Stimulated activated CD4-positive, alpha-beta T cell treated with anti-CD3 and anti-CD28 coated beads, Interleukin-15, amount 100 ng/mL, for 1 hour (primary cell): ENCODE data around the gene CRADD.
"Not testable (repeated sequence)": the region's sequence is repeated elsewhere in the genome, so short reads cannot be mapped to it uniquely, and the experiment has no call there.

Source experiments
- DNase-seq, 2 donors: peaks; one replicate each; pipeline ENCODE4 v3.0.0-alpha.2; 2020; ENCODE audit warnings: low read depth in 1 of 2, low spot score in 1 of 2

The CRADD gene

DNA sequence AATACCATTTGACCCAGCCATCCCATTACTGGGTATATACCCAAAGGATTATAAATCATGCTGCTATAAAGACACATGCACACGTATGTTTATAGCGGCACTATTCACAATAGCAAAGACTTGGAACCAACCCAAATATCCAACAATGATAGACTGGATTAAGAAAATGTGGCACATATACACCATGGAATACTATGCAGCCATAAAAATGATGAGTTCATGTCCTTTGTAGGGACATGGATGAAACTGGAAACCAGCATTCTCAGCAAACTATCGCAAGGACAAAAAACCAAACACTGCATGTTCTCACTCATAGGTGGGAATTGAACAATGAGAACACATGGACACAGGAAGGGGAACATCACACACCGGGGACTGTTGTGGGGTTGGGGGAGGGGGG lies 104.8 kb downstream of the CRADD start:
- not testable (repeated sequence) for DNase-seq

DNA sequence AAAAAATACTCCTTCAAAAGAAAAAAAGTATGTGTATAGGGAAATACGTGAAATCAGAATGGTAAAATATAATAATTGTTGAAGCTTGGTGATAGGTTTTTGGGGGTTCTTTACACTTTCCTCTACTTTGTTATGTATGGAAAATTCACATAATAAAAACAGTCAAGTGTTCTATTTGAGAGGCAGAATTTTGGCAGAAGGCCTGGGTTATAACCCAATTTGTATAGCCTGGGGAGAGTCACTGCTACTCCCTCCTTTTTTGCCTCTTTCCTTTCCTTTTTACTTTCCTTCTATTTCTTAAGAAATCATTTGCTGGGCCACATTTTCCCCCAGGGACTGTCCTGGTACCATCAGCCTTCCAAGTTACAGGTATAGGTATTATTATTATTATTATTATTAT lies 105.7 kb downstream of the CRADD start:
- DNase-seq: no peak

DNA sequence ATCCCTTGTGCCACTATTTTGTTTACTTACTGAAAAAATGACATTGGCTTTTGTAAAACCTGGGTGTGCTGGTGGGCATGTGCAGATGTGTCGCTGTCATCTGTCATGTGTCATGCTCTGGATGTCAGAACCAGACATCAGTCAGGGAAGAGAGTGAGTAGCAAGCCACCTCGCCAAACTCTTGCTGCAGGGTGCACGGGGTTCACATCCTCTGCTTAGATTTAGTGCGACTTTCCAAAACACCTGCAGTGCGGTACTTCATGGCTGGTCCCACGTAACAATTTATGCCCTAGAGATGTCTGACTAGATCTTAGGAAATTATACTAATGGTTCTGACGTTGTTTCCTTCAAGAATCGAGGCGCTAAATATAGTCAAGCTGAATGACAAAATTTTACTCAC lies 106.7 kb downstream of the CRADD start:
- DNase-seq: no peak

DNA sequence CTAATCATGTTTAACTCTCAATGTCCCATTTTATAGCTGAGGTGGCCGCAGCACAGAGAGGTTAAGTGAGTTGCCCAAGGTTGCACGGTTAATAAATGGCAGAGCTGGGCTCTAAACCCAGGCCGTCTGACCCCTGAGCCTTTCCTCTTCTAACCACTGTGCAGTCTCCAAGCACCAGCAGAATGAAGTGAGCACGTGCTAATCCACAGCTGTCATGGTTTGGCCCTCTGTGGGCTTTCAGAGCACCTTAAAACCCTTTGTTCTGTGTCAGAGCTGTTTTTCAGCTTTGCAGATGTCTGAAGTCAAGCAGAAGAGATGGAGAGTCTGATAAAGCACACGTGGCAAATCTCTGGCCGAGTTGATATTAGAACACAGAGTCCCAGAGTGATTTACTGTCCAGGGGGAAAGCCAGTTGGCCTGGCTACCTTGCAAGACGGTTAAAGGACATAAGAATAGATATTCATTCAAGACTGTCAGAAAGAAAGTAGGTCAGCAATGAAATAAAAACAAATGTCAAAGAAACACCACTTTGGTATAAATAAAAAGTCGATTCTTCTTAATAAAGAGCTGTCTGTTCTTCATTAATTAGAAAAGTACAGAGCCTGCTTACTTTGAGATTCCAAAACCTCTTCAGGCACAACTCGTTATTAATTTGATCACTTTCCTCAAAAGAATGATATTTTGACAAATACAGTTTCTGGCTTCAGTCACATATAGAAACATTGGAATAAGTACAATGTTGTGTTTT lies 107.3 kb downstream of the CRADD start:
- no peak for DNase-seq

DNA sequence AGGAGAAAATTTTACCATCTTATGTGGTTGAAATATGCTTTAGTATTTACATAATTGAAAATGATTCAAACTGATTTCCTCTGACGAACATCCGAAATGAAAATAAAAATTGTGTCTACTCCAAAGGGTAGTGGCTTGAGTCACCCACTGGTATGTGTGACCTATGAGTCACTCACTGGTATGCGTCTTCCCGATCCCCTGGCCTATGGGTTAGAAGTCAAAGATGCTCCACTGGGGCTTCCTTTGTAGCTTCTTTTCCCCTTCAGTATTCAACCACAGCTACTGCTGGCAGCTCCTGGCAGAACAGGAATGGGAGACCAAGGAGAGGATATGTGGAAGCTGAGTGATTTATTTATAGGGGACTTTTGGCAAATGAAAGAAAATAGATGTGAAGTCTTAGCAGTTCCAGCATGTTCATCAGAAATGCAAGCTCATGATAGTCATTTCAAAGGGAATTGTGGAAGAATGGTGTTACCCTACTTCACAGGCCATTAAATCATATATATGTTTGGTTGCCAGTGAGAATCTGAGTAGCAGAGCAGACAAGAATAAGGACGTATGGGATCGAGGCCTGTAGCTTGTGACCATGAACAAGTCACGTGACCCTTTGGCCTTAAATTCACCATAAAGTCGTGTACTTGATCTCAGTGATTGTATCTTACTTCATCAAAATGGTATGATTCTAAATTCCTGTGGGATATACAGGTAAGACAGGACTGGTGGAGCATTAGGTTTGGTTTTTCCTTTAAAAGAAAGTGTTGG lies 108.3 kb downstream of the CRADD start:
- DNase-seq: no peak

DNA sequence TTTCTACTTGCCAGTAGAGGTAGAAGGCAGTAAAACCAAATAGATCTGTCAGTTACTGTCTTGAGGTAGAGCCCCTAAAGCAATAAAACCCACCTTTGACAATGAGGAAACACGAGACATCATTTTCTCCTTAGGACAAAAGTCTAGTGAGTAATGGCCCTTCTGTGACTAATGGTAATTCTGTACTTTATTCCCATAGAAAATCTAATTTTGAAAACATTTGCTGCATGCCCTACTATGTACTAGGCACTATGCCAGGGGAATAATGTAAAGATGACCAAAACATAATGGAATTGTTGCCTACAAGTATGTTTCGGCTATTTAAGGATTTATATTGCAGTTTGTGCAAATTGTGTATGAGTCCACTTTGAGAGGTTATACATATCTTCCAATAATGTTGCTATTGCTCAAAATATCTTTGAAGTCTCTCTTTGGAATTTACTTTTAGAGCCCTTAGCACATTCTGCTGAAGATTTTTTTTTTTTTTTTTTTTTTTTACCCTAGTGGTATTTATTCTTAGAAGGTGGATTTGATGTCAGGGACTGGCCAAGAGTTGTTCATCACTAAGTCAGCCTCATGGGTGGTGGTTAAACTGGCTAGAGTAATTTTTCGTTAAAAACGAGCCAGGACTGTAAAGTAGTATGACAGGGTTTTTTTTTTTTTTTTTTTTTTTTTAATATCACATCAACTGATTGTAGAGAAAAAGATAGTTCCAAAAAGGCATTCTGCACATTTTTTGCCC lies 109.7 kb downstream of the CRADD start:
- no peak for DNase-seq

DNA sequence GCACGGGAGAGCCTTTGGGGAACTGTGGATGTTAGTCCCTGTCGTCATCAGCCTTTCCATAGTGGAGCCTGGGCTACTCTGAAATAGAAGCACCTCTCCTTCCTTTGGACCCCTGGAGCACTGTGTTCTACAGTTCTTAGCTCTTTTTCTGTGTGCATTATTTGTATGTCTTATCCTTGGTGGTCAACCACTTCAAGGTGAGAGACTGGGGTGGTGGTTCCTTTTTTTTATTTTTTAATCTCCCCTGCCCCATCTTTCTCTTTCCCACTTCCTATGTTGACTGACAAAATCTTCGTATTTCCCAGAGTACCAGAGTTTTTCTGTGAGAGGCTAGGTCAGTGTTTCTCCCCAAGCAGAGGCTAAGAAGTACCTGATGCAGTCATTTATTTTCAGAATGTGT lies 111.7 kb downstream of the CRADD start:
- DNase-seq: no peak

DNA sequence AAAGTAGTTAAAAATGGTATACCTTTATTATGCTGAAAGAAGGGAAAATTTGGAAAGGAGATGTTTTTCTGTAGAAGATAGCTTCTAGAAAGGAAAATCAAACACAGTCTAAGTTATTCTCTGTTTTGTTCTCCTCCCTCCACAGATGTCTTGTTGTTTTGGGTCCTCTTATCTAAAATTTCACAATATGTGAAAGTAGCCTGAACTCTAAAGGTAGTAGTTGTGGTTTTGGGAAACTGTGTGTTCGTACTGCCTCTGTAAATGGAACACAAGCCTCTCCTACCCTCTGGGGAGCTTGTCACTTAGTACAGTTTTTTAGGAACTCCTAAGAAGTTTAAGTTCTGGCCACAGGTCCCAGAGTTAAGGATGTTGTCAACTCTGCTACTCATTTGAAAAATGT lies 112.6 kb downstream of the CRADD start:
- DNase-seq: no peak

DNA sequence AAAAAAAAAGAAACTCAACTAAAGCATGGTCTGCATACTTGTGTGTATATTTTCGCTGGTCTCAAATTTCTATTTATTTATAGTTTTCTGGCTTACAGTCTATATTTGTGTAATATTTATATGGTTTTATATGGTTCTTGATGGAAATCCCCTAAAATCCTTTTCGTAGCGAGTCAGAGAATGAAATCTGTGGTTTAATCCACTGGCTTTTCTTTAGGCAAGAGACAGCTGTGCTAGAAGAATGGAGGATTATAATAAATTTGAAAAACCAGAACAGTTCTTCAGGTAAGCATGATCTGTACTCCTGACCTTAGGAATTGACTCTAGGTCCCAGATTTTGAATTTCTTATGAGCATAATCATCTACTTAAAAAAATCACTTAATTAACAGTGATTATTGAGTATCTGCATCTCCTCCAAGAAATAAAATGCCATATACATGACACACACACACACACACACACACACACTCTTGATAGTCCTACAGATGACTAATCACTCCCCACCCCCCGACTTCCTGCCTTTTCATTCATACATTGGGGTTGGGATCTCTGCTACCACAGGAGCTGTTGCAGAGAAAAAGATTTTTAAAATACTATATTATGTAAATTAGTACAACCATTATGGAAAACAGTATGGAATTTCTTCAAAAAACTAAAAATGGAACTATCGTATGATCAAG lies 113.4 kb downstream of the CRADD start:
- no peak for DNase-seq

DNA sequence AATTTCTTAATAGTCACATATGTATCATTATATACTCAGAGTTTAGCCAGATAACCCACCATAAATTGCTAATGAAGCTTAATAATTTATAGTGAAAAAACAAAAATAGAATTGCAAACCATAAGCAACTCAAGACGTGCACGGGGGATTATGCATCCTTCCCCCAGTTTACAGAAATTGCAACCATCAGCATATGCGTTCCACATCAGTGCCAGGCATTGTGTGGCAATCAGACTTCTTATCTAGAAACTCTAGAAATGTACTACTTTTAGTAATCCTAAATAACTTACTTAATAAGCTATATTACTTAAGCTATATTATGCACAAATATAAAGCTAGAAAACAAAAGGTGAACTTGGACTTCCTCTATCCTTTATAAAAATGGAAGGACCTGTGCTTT lies 115.8 kb downstream of the CRADD start:
- DNase-seq: no peak

DNA sequence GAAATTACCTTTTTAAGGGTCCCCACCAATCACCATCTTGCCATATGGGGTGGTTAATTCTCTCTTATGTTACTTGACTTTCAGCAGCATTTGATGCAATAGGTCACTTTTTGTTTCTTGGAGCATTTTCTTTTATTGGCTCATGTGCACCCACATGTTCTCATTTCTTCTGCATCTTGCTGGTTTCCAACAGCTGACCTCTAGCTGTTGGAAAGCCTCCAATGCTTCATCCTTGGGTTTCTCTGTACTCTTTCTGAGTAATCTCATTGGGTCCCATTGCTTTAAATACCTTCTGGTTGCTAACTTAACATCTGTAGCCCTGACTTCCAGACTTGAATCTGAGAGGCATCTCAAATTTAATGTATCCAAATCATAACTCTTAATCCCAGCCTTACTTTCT lies 116.8 kb downstream of the CRADD start:
- no peak for DNase-seq

DNA sequence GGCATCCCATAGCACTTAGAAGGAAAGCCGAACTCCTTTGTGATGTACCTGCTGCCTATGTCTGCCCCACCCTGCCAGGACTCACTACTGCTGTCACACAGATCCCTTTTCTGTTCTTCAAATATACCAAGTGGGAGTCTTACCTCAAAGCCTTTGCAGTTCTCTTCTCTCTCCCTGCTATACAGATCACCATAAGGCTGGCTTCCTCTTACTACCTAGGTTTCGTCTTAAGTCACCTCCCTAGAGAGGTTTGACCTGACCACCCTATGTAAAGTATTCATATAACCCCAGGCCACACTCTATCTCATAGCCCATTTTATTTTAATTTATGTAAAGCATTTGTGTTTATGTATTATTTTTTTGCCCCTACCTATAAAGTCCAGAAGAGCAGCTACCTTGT lies 117.6 kb downstream of the CRADD start:
- no peak for DNase-seq

DNA sequence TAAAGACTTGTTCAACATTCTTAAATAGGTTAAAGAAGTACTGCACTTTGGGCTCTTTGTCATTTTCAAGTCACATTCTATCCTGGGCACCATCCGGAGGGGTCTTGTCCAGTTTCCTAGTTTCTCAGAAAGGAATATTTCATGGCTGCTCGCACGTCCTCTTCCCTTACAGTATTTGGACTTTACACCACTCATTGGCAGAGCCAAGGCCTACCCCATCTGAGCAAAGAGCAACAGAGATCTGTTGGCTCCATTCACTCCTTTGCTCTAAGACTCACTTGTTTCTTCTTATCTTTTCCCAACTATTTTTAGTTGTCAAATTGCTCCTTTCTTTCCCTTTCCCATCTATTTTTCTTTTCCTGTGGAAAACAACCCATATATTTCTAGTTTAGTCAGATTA lies 118.2 kb downstream of the CRADD start:
- DNase-seq: no peak

DNA sequence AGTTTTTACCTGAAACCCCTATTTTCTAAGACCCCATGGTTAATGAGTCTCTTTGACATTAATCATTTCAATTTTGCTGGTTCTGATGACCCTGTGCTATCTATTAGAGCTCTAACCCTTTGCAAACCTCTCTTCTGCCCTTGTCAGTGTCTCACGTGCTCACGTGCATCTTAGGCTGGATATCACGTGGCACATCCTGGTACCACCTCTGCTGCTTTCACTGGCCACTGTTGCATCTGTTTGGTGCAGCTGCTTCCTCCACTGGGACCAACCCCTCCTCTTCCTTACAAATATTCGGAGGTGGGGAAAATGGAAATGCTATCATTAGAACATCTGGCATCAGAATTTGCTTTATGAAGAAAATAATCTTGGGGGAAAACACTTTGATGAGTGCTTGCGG lies 119.6 kb downstream of the CRADD start:
- DNase-seq: no peak

DNA sequence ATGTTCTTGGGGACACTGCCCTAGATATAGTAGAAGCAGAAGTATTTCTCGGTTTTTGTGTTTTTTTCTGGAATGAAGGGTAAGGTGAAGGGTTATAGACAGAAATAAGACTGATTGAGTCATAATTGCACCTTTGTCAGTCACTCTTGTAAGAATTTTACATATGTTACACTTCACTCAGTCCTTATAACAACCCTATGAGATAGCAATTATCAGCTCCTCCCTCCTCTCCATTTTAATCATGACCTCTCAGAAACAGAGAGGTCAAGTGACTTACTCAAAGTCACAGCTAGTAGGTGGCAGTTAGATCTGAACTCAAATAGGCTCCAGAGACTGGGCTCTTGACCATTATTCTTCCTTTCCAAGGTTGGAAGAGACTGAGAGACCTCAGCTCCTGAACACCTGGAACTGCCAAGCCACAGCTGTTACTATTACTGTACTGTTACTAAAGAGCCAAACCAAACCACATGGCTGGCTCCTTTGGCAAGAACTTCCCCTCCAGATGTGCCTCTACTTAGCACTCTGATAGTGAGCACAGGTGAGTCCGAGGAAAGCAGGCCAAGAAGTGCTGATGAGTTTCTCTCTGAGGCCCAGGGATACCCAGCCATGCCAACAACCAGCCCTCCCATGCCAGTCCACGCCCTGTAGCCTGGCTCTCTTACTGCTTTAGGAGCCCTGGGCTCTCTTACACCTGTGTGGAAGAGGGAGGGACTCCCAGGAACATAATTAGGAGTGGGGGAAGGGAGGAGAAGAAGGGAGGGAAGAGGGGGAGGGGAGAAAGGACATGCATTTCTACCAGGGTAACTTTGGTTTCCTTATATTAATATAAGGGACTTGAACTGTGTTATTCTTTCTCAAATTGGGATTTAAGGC lies 121.3 kb downstream of the CRADD start:
- DNase-seq: no peak

DNA sequence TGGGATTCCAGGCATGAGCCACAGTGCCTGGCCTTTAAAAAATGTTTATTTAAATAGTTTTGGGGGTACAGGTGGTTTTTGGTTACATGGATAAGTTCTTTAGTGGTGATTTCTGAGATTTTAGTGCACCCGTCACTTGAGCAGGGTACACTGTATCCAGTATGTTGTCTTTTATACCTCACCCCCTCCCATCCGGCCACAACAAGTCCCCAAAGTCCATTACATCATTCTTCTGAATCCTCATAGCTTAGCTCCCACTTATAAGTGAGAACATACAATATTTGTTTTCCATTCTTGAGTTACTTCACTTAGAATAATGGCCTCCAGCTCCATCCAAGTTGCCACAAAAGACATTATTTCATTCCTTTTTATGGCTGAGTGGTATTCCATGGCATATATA lies 124.5 kb downstream of the CRADD start:
- DNase-seq: not testable (repeated sequence)

DNA sequence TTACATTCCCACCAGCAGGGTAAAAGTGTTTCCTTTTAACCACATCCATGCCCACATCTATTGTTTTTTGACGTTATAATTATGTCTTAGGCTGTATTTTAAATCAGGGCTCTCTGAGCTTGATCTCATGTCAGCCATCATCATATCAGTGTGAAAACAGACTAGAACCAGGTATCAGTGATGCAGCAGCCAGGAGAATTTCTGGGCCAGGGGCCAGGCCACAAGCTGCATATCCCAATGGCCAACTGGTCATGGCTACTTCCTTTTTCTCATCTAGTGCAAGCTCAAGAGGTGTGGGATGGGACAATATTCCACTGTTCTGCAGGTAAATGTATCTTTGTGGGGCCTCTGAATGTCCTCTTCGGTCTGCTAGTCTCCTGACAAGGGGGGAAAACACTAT lies 125.1 kb downstream of the CRADD start:
- no peak for DNase-seq

DNA sequence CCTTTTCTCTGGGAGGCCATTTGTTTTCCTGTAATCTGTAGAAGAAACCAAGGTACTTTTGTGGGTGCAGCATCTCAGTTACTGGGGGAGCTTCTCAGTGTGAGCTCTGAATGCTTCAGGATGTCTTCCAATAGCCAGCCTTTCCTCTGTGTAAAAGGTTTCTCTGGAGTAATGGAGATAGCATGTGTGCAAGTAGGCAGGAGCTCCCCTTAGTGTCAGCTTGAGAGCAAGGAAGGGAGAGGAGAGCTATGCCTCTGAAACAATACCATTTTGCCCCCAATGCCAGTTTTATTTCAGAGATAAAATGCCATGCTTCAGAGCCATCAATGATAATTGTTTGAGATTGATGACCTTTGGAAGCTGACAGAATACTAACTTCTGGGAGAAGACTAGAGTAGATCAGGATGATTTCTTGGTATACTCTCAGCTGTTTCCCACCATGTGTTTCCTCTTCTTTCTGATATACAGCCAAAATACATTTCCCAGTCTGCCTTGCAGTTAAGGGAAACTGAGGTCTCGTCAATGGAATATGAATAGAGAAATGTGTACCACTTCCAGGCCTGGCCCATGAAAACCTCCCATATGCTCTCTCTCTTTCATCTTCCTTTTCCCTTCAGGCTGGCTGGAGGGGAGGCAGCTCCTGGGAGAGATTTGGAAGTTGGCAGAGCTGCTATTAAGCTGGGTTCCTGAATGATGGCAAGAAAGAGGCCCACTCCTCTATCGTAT lies 125.7 kb downstream of the CRADD start:
- DNase-seq: no peak

DNA sequence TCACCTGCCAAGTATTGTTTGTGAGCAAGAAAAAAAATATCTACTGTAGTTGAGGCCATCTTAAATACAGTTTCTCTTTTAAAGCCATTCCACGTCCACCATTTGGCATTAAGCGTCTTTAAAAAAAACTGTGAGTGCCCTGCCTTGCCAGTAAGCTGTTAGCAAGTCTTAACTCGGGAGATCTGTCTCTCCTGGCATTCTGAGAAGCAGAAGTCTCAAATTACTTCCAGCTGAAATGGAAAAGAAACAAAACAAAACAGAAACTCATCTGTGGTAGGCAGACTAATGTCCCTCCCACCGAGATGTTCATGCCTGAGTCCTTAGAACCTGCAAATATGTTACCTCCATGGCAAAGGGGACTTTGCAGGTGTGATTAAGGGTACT lies 126.2 kb downstream of the CRADD start:
- no peak for DNase-seq
